Astrocyte (in vitro differentiated cells and primary cell): ENCODE results near the gene UBE2L3.

Source experiments
- CTCF ChIP-seq: IDR thresholded peaks from 2 replicates; pipeline ENCODE4 v1.5.1; 2011; ENCODE audit warnings: low read depth, mild to moderate bottlenecking, inconsistent platforms, low read length, moderate library complexity; ENCODE audit not compliant: insufficient read depth
- EZH2 ChIP-seq: IDR thresholded peaks from 2 replicates; pipeline ENCODE4 v1.6.1; 2012; ENCODE audit warnings: mild to moderate bottlenecking, low read length, inconsistent platforms; ENCODE audit not compliant: insufficient read depth

- TF ChIP-seq CTCF (no peak), EZH2 (no peak)
These were observed 43.9 kb downstream of the UBE2L3 start for GRCh38 chr22:21611210-21611977.
